H9 (cell line): ENCODE data around the gene NEK7. TPM values are rescaled to one million over a fixed set of nuclear protein-coding genes. Genes with fewer than 3 reads are reported as not detected.

Source experiments
- DNase-seq: peaks from one replicate; pipeline ENCODE4 v3.0.0-alpha.2; 2017
- H2AFZ ChIP-seq: one replicate; pipeline ENCODE4 v1.6.1; 2013; ENCODE audit warnings: mild to moderate bottlenecking, low read length, control low read depth, moderate library complexity
- H2AK5ac ChIP-seq: 2 replicates; pipeline ENCODE4 v1.6.1; 2013; ENCODE audit warnings: low read length, control low read depth, mixed read lengths; ENCODE audit not compliant: insufficient read length
- H2BK120ac ChIP-seq: one replicate; pipeline ENCODE4 v1.6.1; 2013; ENCODE audit warnings: low read depth, mild to moderate bottlenecking, low read length, control low read depth, inconsistent platforms; ENCODE audit not compliant: poor library complexity, severe bottlenecking
- H2BK12ac ChIP-seq: 2 replicates; pipeline ENCODE4 v1.6.1; 2013; ENCODE audit warnings: low read length, control low read depth, mixed read lengths, low read depth; ENCODE audit not compliant: insufficient read length
- H2BK15ac ChIP-seq: 2 replicates; pipeline ENCODE4 v1.6.1; 2013; ENCODE audit warnings: low read depth, low read length, control low read depth
- H2BK20ac ChIP-seq: one replicate; pipeline ENCODE4 v1.6.1; 2013; ENCODE audit warnings: low read depth, mild to moderate bottlenecking, low read length, control low read depth, inconsistent platforms; ENCODE audit not compliant: poor library complexity, severe bottlenecking
- H2BK5ac ChIP-seq: 2 replicates; pipeline ENCODE4 v1.6.1; 2013; ENCODE audit warnings: low read length, control low read depth, mixed read lengths; ENCODE audit not compliant: insufficient read length
- H3K14ac ChIP-seq: 2 replicates; pipeline ENCODE4 v1.6.1; 2013; ENCODE audit warnings: low read length, control low read depth; ENCODE audit not compliant: insufficient read depth
- H3K18ac ChIP-seq: 2 replicates; pipeline ENCODE4 v1.6.1; 2013; ENCODE audit warnings: low read depth, mild to moderate bottlenecking, mixed read lengths, low read length, control low read depth; ENCODE audit not compliant: insufficient read length
- H3K23ac ChIP-seq: 2 replicates; pipeline ENCODE4 v1.6.1; 2013; ENCODE audit warnings: low read length, control low read depth, mixed read lengths, low read depth; ENCODE audit not compliant: insufficient read length
- H3K23me2 ChIP-seq: 2 replicates; pipeline ENCODE4 v1.6.1; 2013; ENCODE audit warnings: low read depth, mild to moderate bottlenecking, mixed read lengths, low read length, control low read depth; ENCODE audit not compliant: insufficient read length, poor library complexity, severe bottlenecking
- H3K27ac ChIP-seq: 2 replicates; pipeline ENCODE4 v1.5.1; 2013; ENCODE audit warnings: low read length, control low read depth, mixed read lengths, low read depth; ENCODE audit not compliant: insufficient read length
- H3K27me3 ChIP-seq: 2 replicates; pipeline ENCODE4 v1.6.1; 2013; ENCODE audit warnings: low read length, control low read depth, inconsistent platforms; ENCODE audit not compliant: insufficient read depth
- H3K4ac ChIP-seq: 2 replicates; pipeline ENCODE4 v1.6.1; 2013; ENCODE audit warnings: low read depth, mild to moderate bottlenecking, control low read depth, inconsistent platforms, low read length, moderate library complexity
- H3K4me1 ChIP-seq: 2 replicates; pipeline ENCODE4 v1.6.1; 2013; ENCODE audit warnings: low read length, control low read depth, inconsistent platforms; ENCODE audit not compliant: insufficient read depth
- H3K4me2 ChIP-seq: 2 replicates; pipeline ENCODE4 v1.6.1; 2013; ENCODE audit warnings: low read length, control low read depth, mixed read lengths; ENCODE audit not compliant: insufficient read length, insufficient read depth
- H3K56ac ChIP-seq: 2 replicates; pipeline ENCODE4 v1.6.1; 2013; ENCODE audit warnings: low read depth, mild to moderate bottlenecking, mixed read lengths, low read length, control low read depth; ENCODE audit not compliant: insufficient read length
- H3K79me1 ChIP-seq: 2 replicates; pipeline ENCODE4 v1.6.1; 2013; ENCODE audit warnings: low read depth, mild to moderate bottlenecking, moderate library complexity, low read length, control low read depth, inconsistent platforms; ENCODE audit not compliant: insufficient read depth, poor library complexity, severe bottlenecking
- H3K79me2 ChIP-seq: 2 replicates; pipeline ENCODE4 v1.6.1; 2013; ENCODE audit warnings: low read length, control low read depth, inconsistent platforms; ENCODE audit not compliant: insufficient read depth
- H3K9ac ChIP-seq: 2 replicates; pipeline ENCODE4 v1.6.1; 2013; ENCODE audit warnings: low read length, control low read depth, mixed read lengths; ENCODE audit not compliant: insufficient read length; ENCODE audit errors: extremely low read depth
- H3K9me3 ChIP-seq: one replicate; pipeline ENCODE4 v1.6.1; 2013; ENCODE audit warnings: low read depth, low read length, inconsistent platforms; ENCODE audit not compliant: control insufficient read depth
- H3T11ph ChIP-seq: one replicate; pipeline ENCODE4 v1.6.1; 2013; ENCODE audit warnings: mild to moderate bottlenecking, low read length, control low read depth, inconsistent platforms
- H4K20me1 ChIP-seq: one replicate; pipeline ENCODE4 v1.6.1; 2013; ENCODE audit not compliant: control insufficient read depth, insufficient read length, insufficient read depth
- H4K5ac ChIP-seq: 2 replicates; pipeline ENCODE4 v1.6.1; 2013; ENCODE audit warnings: low read depth, mild to moderate bottlenecking, mixed read lengths, low read length, control low read depth; ENCODE audit not compliant: insufficient read length
- H4K8ac ChIP-seq: replicated peaks from 2 replicates; pipeline ENCODE4 v1.6.1; 2013; ENCODE audit warnings: low read length, control low read depth, mixed read lengths, low read depth; ENCODE audit not compliant: insufficient read length
- H4K91ac ChIP-seq: 2 replicates; pipeline ENCODE4 v1.6.1; 2013; ENCODE audit warnings: low read depth, mild to moderate bottlenecking, moderate library complexity, mixed read lengths, low read length, control low read depth; ENCODE audit not compliant: insufficient read length
- H3K27ac Mint-ChIP-seq, 3 experiments: 2 replicates in 2 of 3; 3 replicates in 1 of 3; pipeline ENCODE4 v1.8.0; 2020 to 2021; ENCODE audit warnings: mixed read lengths in 3 of 3, mild to moderate bottlenecking in 1 of 3, moderate library complexity in 1 of 3
- H3K27me3 Mint-ChIP-seq: 2 replicates; pipeline ENCODE4 v1.8.0; 2021; ENCODE audit warnings: low read depth, mild to moderate bottlenecking, moderate library complexity, mixed read lengths
- H3K36me3 Mint-ChIP-seq, 3 experiments: 2 replicates in 2 of 3; 3 replicates in 1 of 3; pipeline ENCODE4 v1.8.0; 2020 to 2021; ENCODE audit warnings: low read depth in 3 of 3, mixed read lengths in 3 of 3; ENCODE audit not compliant: insufficient read depth in 1 of 3
- H3K4me1 Mint-ChIP-seq, 2 experiments: 2 replicates each; pipeline ENCODE4 v1.8.0; 2020; ENCODE audit warnings: mixed read lengths in 2 of 2
- H3K4me3 Mint-ChIP-seq, 2 experiments: 2 replicates in 1 of 2; 3 replicates in 1 of 2; pipeline ENCODE4 v1.8.0; 2020 to 2021; ENCODE audit warnings: mild to moderate bottlenecking in 2 of 2, mixed read lengths in 2 of 2, moderate library complexity in 1 of 2
- H3K9me3 Mint-ChIP-seq, 2 experiments: 2 replicates in 1 of 2; 3 replicates in 1 of 2; pipeline ENCODE4 v1.8.0; 2020; ENCODE audit warnings: mild to moderate bottlenecking in 2 of 2, mixed read lengths in 2 of 2, moderate library complexity in 1 of 2
- WGBS: extraction: QIAGEN DNeasy Blood & Tissue Kit; methylation state at CpG from one replicate; pipeline ENCODE4 v1.1.7; 2013; ENCODE audit warnings: missing lambda C conversion rate, low lambda C conversion rate, mixed read lengths; ENCODE audit not compliant: insufficient read length; ENCODE audit errors: extremely low coverage; 5-methylcytosine and 5-hydroxymethylcytosine counted together
- total RNA-seq: library from RNA; stranded (reverse); gene quantifications from 2 replicates; pipeline ENCODE4 v1.2.1, GENCODE V29; 2021
- TF ChIP-seq, protein P1 (sequence below): fragments of 200-600 bp; sonication (generic); conservative IDR thresholded peaks from 3 replicates; pipeline ENCODE4 v1.8.0; 2021; ENCODE audit warnings: antibody characterized with exemption, mild to moderate bottlenecking

NEK7 gene
- total RNA-seq, 1 experiment from 2014 or later = 9.6 TPM

DNA sequence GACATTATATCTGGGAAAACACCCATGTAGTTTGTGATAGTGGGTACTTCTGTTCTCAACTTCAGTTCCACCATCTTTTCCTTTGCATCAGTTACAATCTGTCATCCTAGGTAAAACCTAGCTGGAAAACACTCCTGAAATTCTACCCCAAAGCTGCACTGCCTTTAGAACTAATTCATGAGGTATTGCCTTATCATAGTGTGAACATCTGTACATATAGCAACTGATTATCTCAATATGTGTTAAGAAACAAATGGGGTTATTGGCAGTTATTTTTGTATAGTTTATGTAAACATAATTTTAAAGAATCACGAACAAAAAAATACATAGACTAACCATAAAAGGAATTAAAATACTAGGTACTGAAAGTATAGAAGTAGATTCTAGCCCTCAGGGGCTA, 6.4 kb upstream of the NEK7 start:
- H2AFZ ChIP-seq = no peak overlapping the region
- H2AK5ac ChIP-seq = no peak overlapping the region
- H3K56ac ChIP-seq = no peak overlapping the region
- no peaks in the 10 kb centered on the region; the same call in 1 of the 2 replicates for H3K4me1 ChIP-seq
- DNase-seq = no peak
- H2BK12ac ChIP-seq = no peak overlapping the region
- H2BK20ac ChIP-seq = no peak overlapping the region
- no peaks in the 10 kb centered on the region for H3K27me3 ChIP-seq
- Mint-ChIP-seq H3K4me3 (no peak overlapping the region), H3K27me3 (no peaks in the 10 kb centered on the region), H3K27ac (no peak overlapping the region), H3K9me3 (no peaks in the 10 kb centered on the region), H3K4me1 (no peaks in the 10 kb centered on the region), H3K36me3 (no peaks in the 10 kb centered on the region)
- no peak overlapping the region for H4K8ac ChIP-seq
- H4K5ac ChIP-seq = no peak overlapping the region
- WGBS = no CpG with 5 or more reads among the region's 1 CpG
- no peaks in the 10 kb centered on the region for H3K79me2 ChIP-seq
- no peaks in the 10 kb centered on the region for H3K79me1 ChIP-seq
- H3K23me2 ChIP-seq = no peaks in the 10 kb centered on the region
- H2BK5ac ChIP-seq = no peak overlapping the region
- no peak overlapping the region for H3T11ph ChIP-seq
- no peak overlapping the region for H3K9ac ChIP-seq
- H4K91ac ChIP-seq = no peak overlapping the region
- H3K14ac ChIP-seq = no peak overlapping the region
- H3K4ac ChIP-seq = no peak overlapping the region
- TF ChIP-seq, protein P1, sequence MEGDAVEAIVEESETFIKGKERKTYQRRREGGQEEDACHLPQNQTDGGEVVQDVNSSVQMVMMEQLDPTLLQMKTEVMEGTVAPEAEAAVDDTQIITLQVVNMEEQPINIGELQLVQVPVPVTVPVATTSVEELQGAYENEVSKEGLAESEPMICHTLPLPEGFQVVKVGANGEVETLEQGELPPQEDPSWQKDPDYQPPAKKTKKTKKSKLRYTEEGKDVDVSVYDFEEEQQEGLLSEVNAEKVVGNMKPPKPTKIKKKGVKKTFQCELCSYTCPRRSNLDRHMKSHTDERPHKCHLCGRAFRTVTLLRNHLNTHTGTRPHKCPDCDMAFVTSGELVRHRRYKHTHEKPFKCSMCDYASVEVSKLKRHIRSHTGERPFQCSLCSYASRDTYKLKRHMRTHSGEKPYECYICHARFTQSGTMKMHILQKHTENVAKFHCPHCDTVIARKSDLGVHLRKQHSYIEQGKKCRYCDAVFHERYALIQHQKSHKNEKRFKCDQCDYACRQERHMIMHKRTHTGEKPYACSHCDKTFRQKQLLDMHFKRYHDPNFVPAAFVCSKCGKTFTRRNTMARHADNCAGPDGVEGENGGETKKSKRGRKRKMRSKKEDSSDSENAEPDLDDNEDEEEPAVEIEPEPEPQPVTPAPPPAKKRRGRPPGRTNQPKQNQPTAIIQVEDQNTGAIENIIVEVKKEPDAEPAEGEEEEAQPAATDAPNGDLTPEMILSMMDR = no peak
- no peaks in the 10 kb centered on the region for H4K20me1 ChIP-seq
- no peak overlapping the region for H3K27ac ChIP-seq
- no peak overlapping the region for H2BK15ac ChIP-seq
- no peak overlapping the region for H3K4me2 ChIP-seq
- no peak overlapping the region for H2BK120ac ChIP-seq
- H3K18ac ChIP-seq = no peak overlapping the region
- no peaks in the 10 kb centered on the region for H3K9me3 ChIP-seq
- H3K23ac ChIP-seq = no peak overlapping the region
